Measurements from ENCODE around the gene SUGP2.

Gene SUGP2

GRCh38 chr19:19022380-19022961 is 10.8 kb downstream of the SUGP2 start:
- H3K9ac ChIP-seq (ENCODE audit: low read length in 5 of 5), result no peak overlapping the region
- no peak overlapping the region for H3K4me3 ChIP-seq (ENCODE audit: low read depth in 1 of 5, low read length in 5 of 5)
- H3K9me3 ChIP-seq (ENCODE audit: control insufficient read depth in 5 of 5, low read length in 5 of 5), result no peaks in the 10 kb centered on the region
- no peaks in the 10 kb centered on the region for H3K27me3 ChIP-seq (ENCODE audit: control insufficient read depth in 5 of 5, insufficient read depth in 4 of 5, low read length in 5 of 5)
- H3K27ac ChIP-seq (ENCODE audit: low read depth, low read length), result no peak overlapping the region
- peaks cover 4 to 74% (median 57%) of the 10 kb centered on the region in 5 donors for H3K36me3 ChIP-seq (ENCODE audit: control insufficient read depth in 5 of 5, insufficient read depth in 5 of 5, low read length in 5 of 5)
- H3K4me1 ChIP-seq (ENCODE audit: control insufficient read depth in 5 of 5, insufficient read depth in 5 of 5, low read length in 5 of 5), result peaks cover 0 to 3% (median 0%) of the 10 kb centered on the region in 5 donors

DNA sequence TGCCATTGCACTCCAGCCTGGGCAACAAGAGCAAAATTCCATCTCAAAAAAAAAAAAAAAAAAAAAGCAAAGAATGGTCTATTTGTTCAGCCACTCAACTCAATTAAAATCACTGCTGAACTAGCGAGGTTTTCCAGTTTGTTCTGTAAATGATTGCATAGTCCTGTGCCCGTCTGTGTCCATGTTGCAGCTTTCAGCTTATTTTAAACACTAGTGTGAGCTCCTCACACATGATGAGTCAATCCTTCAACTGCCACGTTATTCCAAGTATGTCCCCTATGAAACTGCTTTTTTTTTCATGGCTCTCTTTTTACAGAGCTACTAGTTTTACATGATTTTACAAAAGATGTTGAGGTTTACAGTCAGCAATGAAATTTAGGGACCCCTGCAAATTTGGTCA is 12.2 kb downstream of the SUGP2 start:
- Histone ChIP-seq H3K27ac (ENCODE audit: low read depth, low read length) (no peak overlapping the region), H3K36me3 (ENCODE audit: control insufficient read depth in 5 of 5, insufficient read depth in 5 of 5, low read length in 5 of 5) (peaks cover 5 to 74% (median 59%) of the 10 kb centered on the region in 5 donors)

GRCh38 chr19:19010551-19010950 is 22.8 kb downstream of the SUGP2 start:
- Histone ChIP-seq H3K36me3 (ENCODE audit: control insufficient read depth in 5 of 5, insufficient read depth in 5 of 5, low read length in 5 of 5) (peaks cover 0 to 83% (median 62%) of the 10 kb centered on the region in 5 donors), H3K27me3 (ENCODE audit: control insufficient read depth in 5 of 5, insufficient read depth in 4 of 5, low read length in 5 of 5) (no peaks in the 10 kb centered on the region), H3K9ac (ENCODE audit: low read length in 5 of 5) (no peak overlapping the region), H3K4me3 (ENCODE audit: low read depth in 1 of 5, low read length in 5 of 5) (no peak overlapping the region), H3K27ac (ENCODE audit: low read depth, low read length) (no peak overlapping the region), H3K4me1 (ENCODE audit: control insufficient read depth in 5 of 5, insufficient read depth in 5 of 5, low read length in 5 of 5) (peaks cover 0 to 5% (median 0%) of the 10 kb centered on the region in 5 donors), H3K9me3 (ENCODE audit: control insufficient read depth in 5 of 5, low read length in 5 of 5) (no peaks in the 10 kb centered on the region)

More for the DNA sequence above, 12.2 kb downstream of the SUGP2 start:
- H3K9ac ChIP-seq (ENCODE audit: low read length in 5 of 5), result no peak overlapping the region
- H3K9me3 ChIP-seq (ENCODE audit: control insufficient read depth in 5 of 5, low read length in 5 of 5), result no peaks in the 10 kb centered on the region
- no peak overlapping the region for H3K4me3 ChIP-seq (ENCODE audit: low read depth in 1 of 5, low read length in 5 of 5)
- no peaks in the 10 kb centered on the region for H3K27me3 ChIP-seq (ENCODE audit: control insufficient read depth in 5 of 5, insufficient read depth in 4 of 5, low read length in 5 of 5)
- H3K4me1 ChIP-seq (ENCODE audit: control insufficient read depth in 5 of 5, insufficient read depth in 5 of 5, low read length in 5 of 5), result peaks cover 0 to 3% (median 0%) of the 10 kb centered on the region in 5 donors

DNA sequence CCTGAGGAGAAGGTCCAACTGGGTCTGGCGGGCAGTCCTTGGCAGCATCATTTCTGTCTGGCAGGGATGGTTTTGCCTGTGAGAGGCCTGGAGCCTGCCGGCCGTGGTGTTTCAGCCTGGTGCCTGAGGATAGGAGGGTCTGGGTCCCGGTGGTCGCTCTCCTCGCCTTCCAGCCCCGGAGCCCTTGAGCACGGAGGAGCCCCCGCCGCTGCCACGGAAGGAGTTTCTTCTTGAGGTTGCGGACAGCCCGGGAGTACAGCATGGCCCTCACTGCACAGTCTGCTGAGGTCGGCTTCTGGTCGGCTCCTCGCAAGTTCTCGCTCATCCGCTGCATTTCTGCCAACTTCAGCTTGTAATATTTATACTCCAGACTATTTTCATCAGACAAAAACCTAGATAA is 23.4 kb downstream of the SUGP2 start:
- Histone ChIP-seq H3K9ac (ENCODE audit: low read length in 5 of 5) (no peak overlapping the region), H3K9me3 (ENCODE audit: control insufficient read depth in 5 of 5, low read length in 5 of 5) (no peaks in the 10 kb centered on the region), H3K27me3 (ENCODE audit: control insufficient read depth in 5 of 5, insufficient read depth in 4 of 5, low read length in 5 of 5) (no peaks in the 10 kb centered on the region), H3K36me3 (ENCODE audit: control insufficient read depth in 5 of 5, insufficient read depth in 5 of 5, low read length in 5 of 5) (peaks cover 0 to 84% (median 65%) of the 10 kb centered on the region in 5 donors), H3K4me1 (ENCODE audit: control insufficient read depth in 5 of 5, insufficient read depth in 5 of 5, low read length in 5 of 5) (peaks cover 0 to 5% (median 0%) of the 10 kb centered on the region in 5 donors), H3K4me3 (ENCODE audit: low read depth in 1 of 5, low read length in 5 of 5) (no peak overlapping the region), H3K27ac (ENCODE audit: low read depth, low read length) (no peak overlapping the region)

DNA sequence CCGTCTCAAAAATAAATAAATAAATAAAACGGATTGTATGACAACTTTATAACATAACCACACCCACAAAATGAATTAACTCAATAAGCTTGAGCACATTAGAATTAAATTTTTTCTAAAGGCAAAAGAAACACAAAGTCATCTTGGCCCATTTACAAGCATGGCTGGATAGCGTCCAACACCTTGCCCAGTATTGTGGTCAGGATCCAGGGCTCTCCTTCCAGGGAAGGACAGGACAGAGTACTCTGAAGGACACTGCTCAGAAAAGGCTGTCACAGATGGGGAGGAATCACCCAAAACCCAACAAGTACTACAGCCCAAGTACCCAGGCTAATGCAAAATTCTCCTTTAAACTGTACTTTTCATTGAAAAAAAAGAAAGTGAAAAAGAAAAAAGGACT is 27.1 kb downstream of the SUGP2 start:
- Histone ChIP-seq H3K4me1 (ENCODE audit: control insufficient read depth in 5 of 5, insufficient read depth in 5 of 5, low read length in 5 of 5) (no peaks in the 10 kb centered on the region), H3K4me3 (ENCODE audit: low read depth in 1 of 5, low read length in 5 of 5) (no peak overlapping the region), H3K9me3 (ENCODE audit: control insufficient read depth in 5 of 5, low read length in 5 of 5) (no peaks in the 10 kb centered on the region), H3K27me3 (ENCODE audit: control insufficient read depth in 5 of 5, insufficient read depth in 4 of 5, low read length in 5 of 5) (no peaks in the 10 kb centered on the region), H3K9ac (ENCODE audit: low read length in 5 of 5) (no peak overlapping the region), H3K36me3 (ENCODE audit: control insufficient read depth in 5 of 5, insufficient read depth in 5 of 5, low read length in 5 of 5) (peaks cover 4 to 93% (median 75%) of the 10 kb centered on the region in 5 donors), H3K27ac (ENCODE audit: low read depth, low read length) (no peak overlapping the region)

DNA sequence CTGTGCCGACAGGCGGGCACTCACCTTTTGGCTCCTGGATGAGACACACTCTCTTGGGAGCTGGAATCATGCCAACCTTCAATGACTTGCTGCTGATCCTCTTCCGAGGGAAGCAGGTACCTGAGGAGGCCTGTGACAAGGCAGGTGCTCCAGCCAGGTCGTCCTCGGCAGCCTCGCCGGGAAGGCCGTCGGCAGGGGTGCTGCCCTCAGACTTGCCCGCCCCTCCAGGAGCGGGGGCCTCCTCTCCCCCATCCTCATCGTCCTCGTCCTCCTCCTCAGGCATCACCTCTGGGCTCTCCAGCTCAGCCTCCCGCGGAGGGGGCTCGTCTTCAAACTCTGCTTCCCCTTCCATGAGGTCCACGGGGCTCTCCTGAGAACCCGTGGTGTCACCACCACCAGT is 29.2 kb downstream of the SUGP2 start:
- Histone ChIP-seq H3K36me3 (ENCODE audit: control insufficient read depth in 5 of 5, insufficient read depth in 5 of 5, low read length in 5 of 5) (peaks cover 4 to 91% (median 74%) of the 10 kb centered on the region in 5 donors), H3K27me3 (ENCODE audit: control insufficient read depth in 5 of 5, insufficient read depth in 4 of 5, low read length in 5 of 5) (no peaks in the 10 kb centered on the region), H3K27ac (ENCODE audit: low read depth, low read length) (no peak overlapping the region), H3K4me3 (ENCODE audit: low read depth in 1 of 5, low read length in 5 of 5) (no peak overlapping the region), H3K9me3 (ENCODE audit: control insufficient read depth in 5 of 5, low read length in 5 of 5) (no peaks in the 10 kb centered on the region), H3K4me1 (ENCODE audit: control insufficient read depth in 5 of 5, insufficient read depth in 5 of 5, low read length in 5 of 5) (peaks cover 0 to 6% (median 0%) of the 10 kb centered on the region in 5 donors), H3K9ac (ENCODE audit: low read length in 5 of 5) (no peak overlapping the region)

DNA sequence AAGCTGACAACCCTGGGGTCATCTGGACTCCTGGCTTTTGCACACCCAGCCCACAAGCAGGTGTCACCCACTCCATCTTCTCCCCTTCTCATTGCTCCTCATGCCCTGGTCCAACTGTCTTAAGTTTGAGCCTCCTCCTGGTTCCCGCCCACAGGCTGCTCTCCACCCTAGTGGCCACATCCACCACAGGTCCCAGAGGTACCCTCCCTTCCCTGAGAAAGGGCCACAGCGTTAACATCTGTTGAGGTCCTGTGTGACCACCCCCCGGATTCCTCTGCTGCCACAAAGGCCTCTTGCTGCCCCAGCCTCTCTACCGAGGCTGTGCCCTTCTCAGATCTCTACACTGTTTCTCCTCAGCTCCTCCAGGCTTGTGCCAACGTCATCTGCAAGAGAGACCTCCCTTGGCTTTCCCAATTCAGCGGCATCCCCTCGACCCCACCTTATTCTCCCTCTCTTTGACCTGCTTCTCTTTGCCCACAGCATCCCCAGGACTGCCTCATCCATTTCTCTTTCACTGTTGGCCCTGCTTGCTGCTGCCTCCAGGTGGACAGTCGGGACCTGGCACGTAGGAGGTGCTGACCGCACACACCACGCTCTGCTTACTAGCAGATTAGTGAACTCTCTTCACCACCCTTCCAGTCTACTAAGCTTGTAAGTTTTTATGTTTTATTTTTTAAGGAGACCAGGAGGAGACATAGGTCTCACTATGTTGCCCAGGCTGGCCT is 33.3 kb downstream of the SUGP2 start:
- Histone ChIP-seq H3K4me3 (ENCODE audit: low read depth in 1 of 5, low read length in 5 of 5) (no peak overlapping the region), H3K4me1 (ENCODE audit: control insufficient read depth in 5 of 5, insufficient read depth in 5 of 5, low read length in 5 of 5) (peaks cover 0 to 16% (median 5%) of the 10 kb centered on the region in 5 donors), H3K27ac (ENCODE audit: low read depth, low read length) (no peak overlapping the region), H3K27me3 (ENCODE audit: control insufficient read depth in 5 of 5, insufficient read depth in 4 of 5, low read length in 5 of 5) (no peaks in the 10 kb centered on the region), H3K36me3 (ENCODE audit: control insufficient read depth in 5 of 5, insufficient read depth in 5 of 5, low read length in 5 of 5) (peaks cover 7 to 84% (median 72%) of the 10 kb centered on the region in 5 donors), H3K9ac (ENCODE audit: low read length in 5 of 5) (no peak overlapping the region), H3K9me3 (ENCODE audit: control insufficient read depth in 5 of 5, low read length in 5 of 5) (no peaks in the 10 kb centered on the region)

- Histone ChIP-seq H3K36me3 (ENCODE audit: control insufficient read depth in 5 of 5, insufficient read depth in 5 of 5, low read length in 5 of 5) (peaks cover 7 to 83% (median 72%) of the 10 kb centered on the region in 5 donors), H3K27me3 (ENCODE audit: control insufficient read depth in 5 of 5, insufficient read depth in 4 of 5, low read length in 5 of 5) (no peaks in the 10 kb centered on the region), H3K4me3 (ENCODE audit: low read depth in 1 of 5, low read length in 5 of 5) (no peak overlapping the region), H3K9me3 (ENCODE audit: control insufficient read depth in 5 of 5, low read length in 5 of 5) (no peaks in the 10 kb centered on the region), H3K27ac (ENCODE audit: low read depth, low read length) (no peak overlapping the region), H3K9ac (ENCODE audit: low read length in 5 of 5) (peak overlapping the region in 1 of 5 donors; percentile 49), H3K4me1 (ENCODE audit: control insufficient read depth in 5 of 5, insufficient read depth in 5 of 5, low read length in 5 of 5) (peaks cover 0 to 16% (median 5%) of the 10 kb centered on the region in 5 donors)
Observed at GRCh38 chr19:18999016-18999758, 34.1 kb downstream of the SUGP2 start.

DNA sequence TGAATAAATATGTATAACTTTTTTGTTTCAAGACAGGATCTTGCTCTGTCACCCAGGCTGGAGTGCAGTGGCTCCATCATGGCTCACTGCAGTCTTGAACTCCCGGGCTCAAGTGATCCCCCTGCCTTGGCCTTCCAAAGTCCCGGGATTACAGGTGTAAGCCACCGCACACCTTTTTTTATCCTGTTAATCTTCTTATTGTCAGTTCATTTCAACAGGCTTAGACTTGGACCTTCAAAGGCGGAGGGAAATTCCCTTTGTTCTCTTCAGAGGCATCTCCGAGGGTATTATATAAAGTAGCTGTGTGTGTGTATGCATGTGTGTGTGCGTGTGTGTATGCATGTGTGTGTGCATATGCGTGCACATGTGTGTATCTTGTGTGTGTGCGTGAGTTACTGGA is 35.0 kb downstream of the SUGP2 start:
- Histone ChIP-seq H3K27ac (ENCODE audit: low read depth, low read length) (no peak overlapping the region), H3K9ac (ENCODE audit: low read length in 5 of 5) (no peak overlapping the region), H3K4me1 (ENCODE audit: control insufficient read depth in 5 of 5, insufficient read depth in 5 of 5, low read length in 5 of 5) (peaks cover 0 to 16% (median 5%) of the 10 kb centered on the region in 5 donors), H3K36me3 (ENCODE audit: control insufficient read depth in 5 of 5, insufficient read depth in 5 of 5, low read length in 5 of 5) (peaks cover 7 to 83% (median 72%) of the 10 kb centered on the region in 5 donors), H3K9me3 (ENCODE audit: control insufficient read depth in 5 of 5, low read length in 5 of 5) (no peaks in the 10 kb centered on the region), H3K27me3 (ENCODE audit: control insufficient read depth in 5 of 5, insufficient read depth in 4 of 5, low read length in 5 of 5) (no peaks in the 10 kb centered on the region), H3K4me3 (ENCODE audit: low read depth in 1 of 5, low read length in 5 of 5) (no peak overlapping the region)
